Hippocampal formation (tissue), 2 donors: ENCODE data around the gene IRS1.

Experiments
- DNase-seq, 2 donors: peaks; one replicate each; lab custom pipeline; 2025; lab: John Stamatoyannopoulos, UW

The IRS1 gene

DNA sequence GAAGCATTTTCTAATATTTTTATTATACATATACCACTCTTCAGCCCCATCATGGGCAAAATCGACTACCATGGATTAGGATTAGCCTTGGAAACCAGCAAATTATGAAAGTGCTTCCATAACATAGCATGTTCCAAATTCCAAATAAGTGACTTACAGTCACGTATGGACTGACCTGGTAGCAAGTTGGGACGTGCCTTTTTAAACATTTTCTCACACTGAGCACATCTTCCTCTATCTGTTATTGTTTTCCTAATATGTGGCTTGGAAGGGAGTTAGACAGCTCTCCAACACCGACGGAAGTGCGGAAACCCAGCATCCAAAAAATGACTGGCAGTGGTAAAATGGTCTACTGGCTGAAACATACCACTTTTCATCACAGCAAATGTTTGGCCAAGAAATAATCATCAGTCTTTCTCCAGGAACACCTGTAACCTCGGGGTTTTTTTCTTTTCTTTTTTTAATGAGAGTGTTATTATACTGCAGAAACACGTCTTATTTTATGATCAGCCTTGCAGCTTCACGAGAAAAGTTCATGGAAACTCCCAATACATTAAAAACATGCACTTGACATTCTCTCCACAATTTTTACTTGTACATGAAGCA, 107.0 kb downstream of the IRS1 start:
- no peak for DNase-seq

- DNase-seq, result no peak
These were observed 108.4 kb downstream of the IRS1 start for GRCh38 chr2:226691255-226691654.

- DNase-seq, result no peak
These were observed 109.1 kb downstream of the IRS1 start for GRCh38 chr2:226690461-226691024.

DNA sequence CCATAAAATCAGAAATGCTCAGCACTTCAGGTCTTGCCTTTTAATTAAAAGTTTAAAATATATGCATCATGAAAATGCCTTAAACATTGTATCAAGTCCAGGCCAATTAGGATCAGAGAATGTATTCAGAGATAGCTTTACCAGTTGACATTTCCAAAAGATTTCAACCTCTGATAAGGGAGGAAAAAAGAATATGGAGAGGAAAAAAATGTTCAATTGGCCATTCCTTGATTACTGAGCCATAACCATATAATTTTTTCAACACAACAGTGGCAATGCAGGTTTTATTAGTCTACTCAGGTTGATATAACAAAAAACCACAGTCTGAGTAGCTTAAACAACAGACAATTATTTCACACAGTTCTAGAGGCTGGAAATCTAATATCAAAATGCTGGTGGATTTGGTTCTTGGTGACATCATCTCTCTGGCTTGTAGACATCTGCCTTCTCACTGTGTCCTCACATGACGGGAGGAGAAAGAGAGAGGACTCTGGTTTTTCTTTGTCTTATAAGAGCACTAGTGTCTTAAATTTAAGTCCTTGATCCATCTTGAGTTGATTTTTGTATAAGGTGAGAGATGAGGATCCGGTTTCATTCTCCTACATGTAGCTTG, 111.9 kb downstream of the IRS1 start:
- no peak for DNase-seq

DNA sequence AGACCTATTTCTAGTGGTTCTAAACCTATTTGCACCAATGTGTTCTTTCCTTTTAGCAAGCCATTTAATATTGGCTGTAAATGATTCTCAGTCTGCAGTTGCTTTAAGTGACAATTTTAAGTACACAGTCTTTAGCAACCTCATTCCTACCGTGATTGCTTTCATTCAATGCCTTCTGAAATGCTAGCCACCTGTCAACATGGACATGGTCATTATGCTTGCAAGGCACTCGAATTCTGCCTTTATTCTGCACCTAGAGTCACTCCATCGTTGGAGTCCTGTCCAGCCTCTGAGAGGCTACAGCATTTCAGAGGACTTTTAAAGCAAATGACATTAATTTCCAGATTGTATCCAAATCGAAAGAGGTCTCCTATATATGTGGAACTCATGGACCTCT, 115.1 kb downstream of the IRS1 start:
- no peak for DNase-seq

GRCh38 chr2:226683944-226684562, 115.6 kb downstream of the IRS1 start:
- no peak for DNase-seq

- DNase-seq, result no peak
These were observed 116.4 kb downstream of the IRS1 start for GRCh38 chr2:226683196-226683595.
